WTC11 (cell line): ENCODE measurements around the gene KAT8.

ENCODE experiments used
- AFF4 ChIP-seq: sonication (generic); formaldehyde crosslinking; IDR thresholded peaks from 2 replicates; pipeline ENCODE4 v1.8.1; 2023; ENCODE audit warnings: mild to moderate bottlenecking, missing genetic modification reagents, borderline replicate concordance
- ARID4B ChIP-seq: sonication (generic); formaldehyde crosslinking; IDR thresholded peaks from 2 replicates; pipeline ENCODE4 v1.8.0; 2023; ENCODE audit warnings: missing genetic modification reagents, mild to moderate bottlenecking, borderline replicate concordance
- CBFB ChIP-seq: sonication (generic); formaldehyde crosslinking; IDR thresholded peaks from 2 replicates; pipeline ENCODE4 v1.8.1; 2022; ENCODE audit warnings: mild to moderate bottlenecking, low read depth, missing genetic modification reagents
- CREB1 ChIP-seq: sonication (generic); formaldehyde crosslinking; IDR thresholded peaks from 2 replicates; pipeline ENCODE4 v1.8.0; 2023; ENCODE audit warnings: mild to moderate bottlenecking, missing genetic modification reagents
- CTCF ChIP-seq: fragments of 200-600 bp; IDR thresholded peaks from 2 replicates; pipeline ENCODE4 v1.8.0; 2022; ENCODE audit warnings: antibody characterized with exemption
- ELF4 ChIP-seq: sonication (generic); formaldehyde crosslinking; IDR thresholded peaks from 2 replicates; pipeline ENCODE4 v1.8.1; 2022; ENCODE audit warnings: low read depth, mild to moderate bottlenecking, moderate library complexity, missing genetic modification reagents
- MAX ChIP-seq: sonication (generic); formaldehyde crosslinking; IDR thresholded peaks from 2 replicates; pipeline ENCODE4 v1.8.0; 2022; ENCODE audit warnings: mild to moderate bottlenecking, missing genetic modification reagents
- NR2C2 ChIP-seq: sonication (generic); formaldehyde crosslinking; IDR thresholded peaks from 2 replicates; pipeline ENCODE4 v1.8.0; 2022; ENCODE audit warnings: mild to moderate bottlenecking, missing genetic modification reagents
- PRDM15 ChIP-seq: sonication (generic); formaldehyde crosslinking; IDR thresholded peaks from 2 replicates; pipeline ENCODE4 v1.8.0; 2022; ENCODE audit warnings: missing genetic modification reagents
- TP53 ChIP-seq: sonication (generic); formaldehyde crosslinking; IDR thresholded peaks from 2 replicates; pipeline ENCODE4 v1.8.1; 2023; ENCODE audit warnings: mild to moderate bottlenecking, missing genetic modification reagents
- ZNF232 ChIP-seq: sonication (generic); formaldehyde crosslinking; IDR thresholded peaks from 2 replicates; pipeline ENCODE4 v1.8.0; 2022; ENCODE audit warnings: mild to moderate bottlenecking, missing genetic modification reagents

GRCh38 chr16:31131841-31132271 is 14.4 kb downstream of the KAT8 start:
- no peak for TF ChIP-seq TP53 (CRISPR knock-in tag)
- no peak for TF ChIP-seq CREB1 (CRISPR knock-in tag)
- no peak for TF ChIP-seq ARID4B (CRISPR knock-in tag)
- TF ChIP-seq CTCF: no peak
- TF ChIP-seq MAX: no peak
- TF ChIP-seq ZNF232 (CRISPR knock-in tag): no peak
- no peak for TF ChIP-seq NR2C2 (CRISPR knock-in tag)
- TF ChIP-seq CBFB: no peak
- TF ChIP-seq AFF4 (CRISPR knock-in tag): no peak
- no peak for TF ChIP-seq ELF4 (CRISPR knock-in tag)
- TF ChIP-seq PRDM15: no peak
